Chondrocyte (in vitro differentiated cells): ENCODE measurements around the gene MPV17L2. TPM values are rescaled to one million over a fixed set of nuclear protein-coding genes. Genes with fewer than 3 reads are reported as not detected.
A peak's percentile ranks its signal among the peaks of the same experiment; 100 is the strongest.

ENCODE experiments used
- DNase-seq: peaks from one replicate; pipeline ENCODE4 v3.0.0; 2021; ENCODE audit warnings: mixed read lengths, low spot score
- H3K27ac Mint-ChIP-seq: one replicate; pipeline ENCODE4 v1.8.0; 2021; ENCODE audit warnings: mild to moderate bottlenecking, moderate library complexity, mixed read lengths; ENCODE audit not compliant: unreplicated experiment
- H3K27me3 Mint-ChIP-seq: 2 replicates; pipeline ENCODE4 v1.8.0; 2021; ENCODE audit warnings: low read depth, mixed read lengths
- H3K36me3 Mint-ChIP-seq: 2 replicates; pipeline ENCODE4 v1.8.0; 2021; ENCODE audit warnings: low read depth, mixed read lengths
- H3K4me1 Mint-ChIP-seq: 2 replicates; pipeline ENCODE4 v1.8.0; 2021; ENCODE audit warnings: low read depth, mild to moderate bottlenecking, mixed read lengths
- H3K4me3 Mint-ChIP-seq: one replicate; pipeline ENCODE4 v1.8.0; 2021; ENCODE audit warnings: mild to moderate bottlenecking, moderate library complexity, mixed read lengths; ENCODE audit not compliant: unreplicated experiment
- H3K9me3 Mint-ChIP-seq: 2 replicates; pipeline ENCODE4 v1.8.0; 2021; ENCODE audit warnings: low read depth, mixed read lengths
- total RNA-seq: library from RNA; stranded (reverse); gene quantifications from 3 replicates; pipeline ENCODE4 v1.2.1, GENCODE V29; 2021
- TF ChIP-seq, protein P1 (sequence below): fragments of 200-600 bp; sonication (generic); IDR thresholded peaks from 2 replicates; pipeline ENCODE4 v1.5.0; 2021; ENCODE audit warnings: antibody characterized with exemption, mild to moderate bottlenecking, moderate library complexity

The MPV17L2 gene
- total RNA-seq, 1 donor from 2014 or later, result 10.9 TPM

DNA sequence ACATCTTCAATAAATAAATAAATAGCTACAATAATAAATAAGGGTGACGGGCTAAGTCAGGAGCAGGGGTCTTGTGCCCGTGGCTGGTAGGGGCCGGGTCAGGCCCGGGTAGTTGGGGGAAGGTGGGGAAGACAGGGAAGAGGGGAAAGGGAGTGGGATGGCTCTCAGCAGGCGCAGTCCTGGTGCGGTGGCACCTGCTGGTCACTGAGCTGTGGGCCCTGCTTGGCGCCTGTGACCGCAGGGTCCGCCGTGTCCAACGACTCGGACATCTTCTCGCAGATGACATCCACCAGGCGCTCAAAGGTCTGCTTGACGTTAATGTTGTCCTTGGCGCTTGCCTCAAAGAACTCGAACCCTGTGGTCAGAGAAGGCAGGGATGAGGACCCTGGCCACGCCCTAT, 4.3 kb downstream of the MPV17L2 start:
- no peak overlapping the region for H3K27ac Mint-ChIP-seq
- H3K4me1 Mint-ChIP-seq, result peaks cover 19% of the 10 kb centered on the region
- peaks cover 9% of the 10 kb centered on the region for H3K36me3 Mint-ChIP-seq
- H3K27me3 Mint-ChIP-seq, result no peaks in the 10 kb centered on the region
- H3K4me3 Mint-ChIP-seq, result no peak overlapping the region
- H3K9me3 Mint-ChIP-seq, result no peaks in the 10 kb centered on the region
- TF ChIP-seq, protein P1, sequence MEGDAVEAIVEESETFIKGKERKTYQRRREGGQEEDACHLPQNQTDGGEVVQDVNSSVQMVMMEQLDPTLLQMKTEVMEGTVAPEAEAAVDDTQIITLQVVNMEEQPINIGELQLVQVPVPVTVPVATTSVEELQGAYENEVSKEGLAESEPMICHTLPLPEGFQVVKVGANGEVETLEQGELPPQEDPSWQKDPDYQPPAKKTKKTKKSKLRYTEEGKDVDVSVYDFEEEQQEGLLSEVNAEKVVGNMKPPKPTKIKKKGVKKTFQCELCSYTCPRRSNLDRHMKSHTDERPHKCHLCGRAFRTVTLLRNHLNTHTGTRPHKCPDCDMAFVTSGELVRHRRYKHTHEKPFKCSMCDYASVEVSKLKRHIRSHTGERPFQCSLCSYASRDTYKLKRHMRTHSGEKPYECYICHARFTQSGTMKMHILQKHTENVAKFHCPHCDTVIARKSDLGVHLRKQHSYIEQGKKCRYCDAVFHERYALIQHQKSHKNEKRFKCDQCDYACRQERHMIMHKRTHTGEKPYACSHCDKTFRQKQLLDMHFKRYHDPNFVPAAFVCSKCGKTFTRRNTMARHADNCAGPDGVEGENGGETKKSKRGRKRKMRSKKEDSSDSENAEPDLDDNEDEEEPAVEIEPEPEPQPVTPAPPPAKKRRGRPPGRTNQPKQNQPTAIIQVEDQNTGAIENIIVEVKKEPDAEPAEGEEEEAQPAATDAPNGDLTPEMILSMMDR, result no peak
- DNase-seq, result no peak

DNA sequence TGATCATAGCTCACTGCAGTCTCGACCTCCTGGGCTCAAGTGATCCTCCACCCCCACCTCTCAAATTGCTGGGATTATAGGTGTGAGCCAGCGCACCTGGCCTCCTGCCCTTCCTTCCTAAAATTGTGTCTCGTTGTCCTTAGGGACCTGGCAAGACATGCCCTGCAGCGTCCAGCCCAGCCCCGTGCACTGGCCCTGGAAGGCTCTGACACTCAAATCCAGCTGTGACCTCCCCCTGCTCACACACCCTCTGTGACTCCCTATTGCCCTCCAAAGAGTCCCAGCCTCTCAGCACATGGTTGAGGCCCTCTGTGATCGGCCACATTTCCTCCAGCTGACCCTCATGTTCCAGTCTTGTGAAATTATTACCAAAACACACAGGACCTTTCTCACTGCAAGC, 4.9 kb downstream of the MPV17L2 start:
- Mint-ChIP-seq H3K27me3 (no peaks in the 10 kb centered on the region), H3K9me3 (no peaks in the 10 kb centered on the region), H3K4me3 (no peak overlapping the region), H3K27ac (no peak overlapping the region), H3K36me3 (peaks cover 9% of the 10 kb centered on the region), H3K4me1 (peaks cover 20% of the 10 kb centered on the region)
- no peak for DNase-seq
- TF ChIP-seq, protein P1, result no peak

DNA sequence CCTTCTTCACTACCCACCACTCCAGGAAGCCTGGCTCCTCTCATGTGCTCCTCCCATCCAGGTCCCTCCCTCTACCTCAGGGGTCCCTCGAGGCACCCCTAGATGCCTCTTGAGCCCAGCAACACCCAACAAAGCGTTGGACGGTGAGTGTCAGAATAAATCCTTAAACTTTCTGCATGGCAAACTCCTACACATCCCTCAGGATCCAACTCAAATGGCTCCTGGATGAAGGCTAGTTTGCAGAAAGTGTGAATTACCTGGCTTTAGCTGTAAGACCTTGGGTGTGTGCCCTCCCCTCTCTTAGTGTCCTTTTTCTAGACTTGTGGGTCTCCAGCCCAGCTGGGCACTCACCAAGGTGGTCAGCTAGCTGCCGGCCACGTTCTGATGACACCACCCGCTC, 5.4 kb downstream of the MPV17L2 start:
- no peaks in the 10 kb centered on the region for H3K9me3 Mint-ChIP-seq
- H3K4me1 Mint-ChIP-seq, result peaks cover 22% of the 10 kb centered on the region
- no peak overlapping the region for H3K4me3 Mint-ChIP-seq
- DNase-seq, result no peak
- H3K27me3 Mint-ChIP-seq, result no peaks in the 10 kb centered on the region
- TF ChIP-seq, protein P1, result no peak
- H3K36me3 Mint-ChIP-seq, result peaks cover 9% of the 10 kb centered on the region
- H3K27ac Mint-ChIP-seq, result no peak overlapping the region

DNA sequence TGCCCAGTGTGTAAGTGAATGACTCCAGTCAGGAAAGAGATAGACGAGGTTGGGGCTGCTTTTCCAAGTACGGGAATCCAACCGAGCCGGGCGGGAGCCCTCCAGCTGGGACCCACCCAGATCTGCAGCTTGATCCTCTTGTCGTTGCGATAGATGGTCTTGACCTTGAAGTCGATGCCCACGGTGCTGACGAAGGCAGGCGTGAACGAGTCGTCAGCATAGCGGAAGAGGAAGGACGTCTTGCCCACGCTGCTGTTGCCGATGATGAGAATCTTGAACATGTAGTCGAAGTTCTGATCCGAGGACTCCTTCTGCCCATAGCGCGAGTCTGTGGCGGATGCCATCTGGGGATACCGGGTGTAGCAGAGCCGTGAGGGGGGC, 9.4 kb downstream of the MPV17L2 start:
- peaks cover 7% of the 10 kb centered on the region for H3K36me3 Mint-ChIP-seq
- DNase-seq, result no peak
- H3K4me3 Mint-ChIP-seq, result peak overlapping the region; percentile 90
- no peak overlapping the region for H3K27ac Mint-ChIP-seq
- peaks cover 26% of the 10 kb centered on the region for H3K4me1 Mint-ChIP-seq
- TF ChIP-seq, protein P1, result no peak
- no peaks in the 10 kb centered on the region for H3K9me3 Mint-ChIP-seq
- no peaks in the 10 kb centered on the region for H3K27me3 Mint-ChIP-seq

DNA sequence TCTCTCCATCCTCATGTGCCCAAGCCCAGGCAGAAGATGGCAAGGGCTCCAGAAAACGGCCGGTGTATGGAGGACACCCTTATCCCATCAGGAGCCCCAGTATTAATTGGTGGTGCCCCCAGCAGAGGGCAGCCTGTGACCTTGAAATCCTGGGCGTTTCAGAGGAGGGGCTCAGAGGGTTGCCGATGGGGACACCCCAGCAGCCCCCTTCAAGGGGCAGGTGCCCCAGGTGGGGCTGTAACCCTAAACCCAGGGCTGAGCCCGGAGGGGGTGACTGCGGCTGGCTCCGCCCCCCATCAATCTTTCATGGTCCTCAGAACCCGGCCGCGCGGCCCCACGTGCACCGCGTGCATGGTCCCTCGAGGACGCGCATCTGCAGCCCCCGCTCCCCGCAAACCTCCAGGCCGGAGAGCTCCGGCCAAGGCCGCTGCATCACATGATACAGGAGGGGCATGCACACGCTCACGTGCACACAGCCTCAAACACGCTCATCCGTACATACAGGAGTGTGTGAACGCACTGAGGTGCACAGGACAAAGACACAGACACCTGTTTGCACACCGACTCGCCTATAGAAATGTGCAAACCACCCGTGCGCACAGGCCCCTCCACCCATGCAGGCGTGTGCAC, 9.9 kb downstream of the MPV17L2 start:
- Mint-ChIP-seq H3K4me1 (peaks cover 26% of the 10 kb centered on the region), H3K36me3 (peaks cover 7% of the 10 kb centered on the region), H3K9me3 (no peaks in the 10 kb centered on the region), H3K4me3 (peak overlapping the region; percentile 90), H3K27me3 (no peaks in the 10 kb centered on the region), H3K27ac (no peak overlapping the region)
- DNase-seq, result no peak
- TF ChIP-seq, protein P1, result peak; percentile 67
